HL-60 (cell line): ENCODE results near the gene SGPP2.

Experiments
- GABPA ChIP-seq: IDR thresholded peaks from 2 replicates; pipeline ENCODE4 v1.6.1; 2012; ENCODE audit warnings: low read depth
- POLR2AphosphoS5 ChIP-seq: IDR thresholded peaks from 2 replicates; pipeline ENCODE4 v1.6.1; 2012; ENCODE audit warnings: low read depth
- SPI1 ChIP-seq: IDR thresholded peaks from 2 replicates; pipeline ENCODE4 v1.6.1; 2012; ENCODE audit warnings: low read depth, mild to moderate bottlenecking, borderline replicate concordance
- TF ChIP-seq, protein P1 (sequence below): IDR thresholded peaks from one replicate; pipeline ENCODE4 v1.5.1; 2011; ENCODE audit warnings: low read length, control low read depth, inconsistent platforms; ENCODE audit not compliant: insufficient read depth
- TF ChIP-seq, protein P2 (sequence below): IDR thresholded peaks from 2 replicates; pipeline ENCODE4 v1.6.1; 2012; ENCODE audit warnings: low read depth; ENCODE audit not compliant: insufficient replicate concordance

DNA sequence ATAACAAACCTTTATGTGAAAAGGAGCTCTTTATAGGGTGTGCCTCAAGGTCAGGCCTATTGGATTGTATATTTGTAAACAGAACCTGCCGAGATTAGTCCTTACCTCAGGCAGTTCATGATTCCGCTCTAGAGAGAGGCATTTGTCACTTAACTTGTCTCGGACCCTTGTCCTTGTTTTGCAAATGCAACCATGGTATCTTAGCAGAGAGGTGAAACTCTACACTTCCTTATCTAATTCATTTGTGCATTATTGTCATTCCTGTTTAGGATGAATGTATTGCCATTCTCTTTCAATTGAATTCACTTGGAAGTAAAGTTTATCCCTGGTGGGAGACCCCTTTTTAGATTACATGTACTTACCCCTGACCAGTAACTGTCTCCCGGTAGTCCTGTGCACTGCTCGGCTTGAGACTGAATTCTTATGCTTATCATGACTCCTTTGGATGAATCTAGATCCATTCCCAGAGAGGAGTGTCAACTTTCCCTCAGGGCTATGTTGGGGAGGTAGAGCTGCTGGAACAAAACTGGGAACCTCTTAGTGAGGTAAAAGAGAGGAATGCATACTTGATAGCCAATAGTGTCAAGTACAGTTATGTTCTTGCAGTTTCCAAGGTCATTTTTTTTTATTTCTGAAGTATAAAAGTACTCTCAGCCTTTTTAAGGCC, 46.6 kb downstream of the SGPP2 start:
- TF ChIP-seq, protein P1, sequence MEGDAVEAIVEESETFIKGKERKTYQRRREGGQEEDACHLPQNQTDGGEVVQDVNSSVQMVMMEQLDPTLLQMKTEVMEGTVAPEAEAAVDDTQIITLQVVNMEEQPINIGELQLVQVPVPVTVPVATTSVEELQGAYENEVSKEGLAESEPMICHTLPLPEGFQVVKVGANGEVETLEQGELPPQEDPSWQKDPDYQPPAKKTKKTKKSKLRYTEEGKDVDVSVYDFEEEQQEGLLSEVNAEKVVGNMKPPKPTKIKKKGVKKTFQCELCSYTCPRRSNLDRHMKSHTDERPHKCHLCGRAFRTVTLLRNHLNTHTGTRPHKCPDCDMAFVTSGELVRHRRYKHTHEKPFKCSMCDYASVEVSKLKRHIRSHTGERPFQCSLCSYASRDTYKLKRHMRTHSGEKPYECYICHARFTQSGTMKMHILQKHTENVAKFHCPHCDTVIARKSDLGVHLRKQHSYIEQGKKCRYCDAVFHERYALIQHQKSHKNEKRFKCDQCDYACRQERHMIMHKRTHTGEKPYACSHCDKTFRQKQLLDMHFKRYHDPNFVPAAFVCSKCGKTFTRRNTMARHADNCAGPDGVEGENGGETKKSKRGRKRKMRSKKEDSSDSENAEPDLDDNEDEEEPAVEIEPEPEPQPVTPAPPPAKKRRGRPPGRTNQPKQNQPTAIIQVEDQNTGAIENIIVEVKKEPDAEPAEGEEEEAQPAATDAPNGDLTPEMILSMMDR = no peak
- no peak for TF ChIP-seq SPI1
- TF ChIP-seq, protein P2, sequence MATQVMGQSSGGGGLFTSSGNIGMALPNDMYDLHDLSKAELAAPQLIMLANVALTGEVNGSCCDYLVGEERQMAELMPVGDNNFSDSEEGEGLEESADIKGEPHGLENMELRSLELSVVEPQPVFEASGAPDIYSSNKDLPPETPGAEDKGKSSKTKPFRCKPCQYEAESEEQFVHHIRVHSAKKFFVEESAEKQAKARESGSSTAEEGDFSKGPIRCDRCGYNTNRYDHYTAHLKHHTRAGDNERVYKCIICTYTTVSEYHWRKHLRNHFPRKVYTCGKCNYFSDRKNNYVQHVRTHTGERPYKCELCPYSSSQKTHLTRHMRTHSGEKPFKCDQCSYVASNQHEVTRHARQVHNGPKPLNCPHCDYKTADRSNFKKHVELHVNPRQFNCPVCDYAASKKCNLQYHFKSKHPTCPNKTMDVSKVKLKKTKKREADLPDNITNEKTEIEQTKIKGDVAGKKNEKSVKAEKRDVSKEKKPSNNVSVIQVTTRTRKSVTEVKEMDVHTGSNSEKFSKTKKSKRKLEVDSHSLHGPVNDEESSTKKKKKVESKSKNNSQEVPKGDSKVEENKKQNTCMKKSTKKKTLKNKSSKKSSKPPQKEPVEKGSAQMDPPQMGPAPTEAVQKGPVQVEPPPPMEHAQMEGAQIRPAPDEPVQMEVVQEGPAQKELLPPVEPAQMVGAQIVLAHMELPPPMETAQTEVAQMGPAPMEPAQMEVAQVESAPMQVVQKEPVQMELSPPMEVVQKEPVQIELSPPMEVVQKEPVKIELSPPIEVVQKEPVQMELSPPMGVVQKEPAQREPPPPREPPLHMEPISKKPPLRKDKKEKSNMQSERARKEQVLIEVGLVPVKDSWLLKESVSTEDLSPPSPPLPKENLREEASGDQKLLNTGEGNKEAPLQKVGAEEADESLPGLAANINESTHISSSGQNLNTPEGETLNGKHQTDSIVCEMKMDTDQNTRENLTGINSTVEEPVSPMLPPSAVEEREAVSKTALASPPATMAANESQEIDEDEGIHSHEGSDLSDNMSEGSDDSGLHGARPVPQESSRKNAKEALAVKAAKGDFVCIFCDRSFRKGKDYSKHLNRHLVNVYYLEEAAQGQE = no peak
- TF ChIP-seq POLR2AphosphoS5 = no peak
- no peak for TF ChIP-seq GABPA
